Hepatocyte (in vitro differentiated cells): ENCODE measurements around the gene ADGRL4.

Source experiments
- EZH2 ChIP-seq: fragments of 200-600 bp; sonication (generic); IDR thresholded peaks from 2 replicates; pipeline ENCODE4 v1.6.1; 2016; ENCODE audit warnings: antibody characterized with exemption, mild to moderate bottlenecking, borderline replicate concordance
- TF ChIP-seq, protein P1 (sequence below): fragments of 200-600 bp; sonication (generic); IDR thresholded peaks from 2 replicates; pipeline ENCODE4 v1.5.1; 2016; ENCODE audit warnings: antibody characterized with exemption, mild to moderate bottlenecking; ENCODE audit not compliant: poor library complexity

DNA sequence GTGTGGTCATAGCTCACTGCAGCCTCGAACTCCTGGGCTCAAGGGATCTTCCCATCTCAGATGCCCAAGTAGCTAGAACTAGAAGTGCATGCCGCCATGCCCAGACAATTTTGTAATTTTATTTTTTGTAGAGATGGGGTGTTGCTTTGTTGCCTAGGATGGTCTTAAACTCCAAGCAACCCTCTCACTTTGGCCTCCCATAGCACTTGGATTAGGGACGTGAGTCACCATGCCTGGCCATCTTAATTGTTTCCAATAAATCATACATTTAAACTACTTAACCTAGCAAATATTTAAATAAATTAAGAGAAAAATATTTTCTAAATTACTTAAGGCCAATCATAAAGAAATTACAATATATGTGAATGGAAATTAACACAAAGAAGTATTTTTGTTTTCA lies 35.1 kb upstream of the ADGRL4 start:
- no peak for TF ChIP-seq EZH2
- TF ChIP-seq, protein P1, sequence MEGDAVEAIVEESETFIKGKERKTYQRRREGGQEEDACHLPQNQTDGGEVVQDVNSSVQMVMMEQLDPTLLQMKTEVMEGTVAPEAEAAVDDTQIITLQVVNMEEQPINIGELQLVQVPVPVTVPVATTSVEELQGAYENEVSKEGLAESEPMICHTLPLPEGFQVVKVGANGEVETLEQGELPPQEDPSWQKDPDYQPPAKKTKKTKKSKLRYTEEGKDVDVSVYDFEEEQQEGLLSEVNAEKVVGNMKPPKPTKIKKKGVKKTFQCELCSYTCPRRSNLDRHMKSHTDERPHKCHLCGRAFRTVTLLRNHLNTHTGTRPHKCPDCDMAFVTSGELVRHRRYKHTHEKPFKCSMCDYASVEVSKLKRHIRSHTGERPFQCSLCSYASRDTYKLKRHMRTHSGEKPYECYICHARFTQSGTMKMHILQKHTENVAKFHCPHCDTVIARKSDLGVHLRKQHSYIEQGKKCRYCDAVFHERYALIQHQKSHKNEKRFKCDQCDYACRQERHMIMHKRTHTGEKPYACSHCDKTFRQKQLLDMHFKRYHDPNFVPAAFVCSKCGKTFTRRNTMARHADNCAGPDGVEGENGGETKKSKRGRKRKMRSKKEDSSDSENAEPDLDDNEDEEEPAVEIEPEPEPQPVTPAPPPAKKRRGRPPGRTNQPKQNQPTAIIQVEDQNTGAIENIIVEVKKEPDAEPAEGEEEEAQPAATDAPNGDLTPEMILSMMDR: no peak
